HG03432 (cell line): Measurements from ENCODE around the gene TIMP1.
A peak's percentile ranks its signal among the peaks of the same experiment; 100 is the strongest.
"Not testable (repeated sequence)": the region's sequence is repeated elsewhere in the genome, so short reads cannot be mapped to it uniquely, and the experiment has no call there.

ENCODE experiments used
- ATAC-seq: cut with Tn5 transposase; IDR thresholded peaks from one replicate; pipeline ENCODE4 v1.9.1; 2021; ENCODE audit warnings: mild to moderate bottlenecking, moderate library complexity; ENCODE audit not compliant: unreplicated experiment

The TIMP1 gene

GRCh38 chrX:47597222-47597621 is 15.0 kb downstream of the TIMP1 start:
- no peak for ATAC-seq

GRCh38 chrX:47603125-47603524 is 20.9 kb downstream of the TIMP1 start:
- not testable (repeated sequence) for ATAC-seq

DNA sequence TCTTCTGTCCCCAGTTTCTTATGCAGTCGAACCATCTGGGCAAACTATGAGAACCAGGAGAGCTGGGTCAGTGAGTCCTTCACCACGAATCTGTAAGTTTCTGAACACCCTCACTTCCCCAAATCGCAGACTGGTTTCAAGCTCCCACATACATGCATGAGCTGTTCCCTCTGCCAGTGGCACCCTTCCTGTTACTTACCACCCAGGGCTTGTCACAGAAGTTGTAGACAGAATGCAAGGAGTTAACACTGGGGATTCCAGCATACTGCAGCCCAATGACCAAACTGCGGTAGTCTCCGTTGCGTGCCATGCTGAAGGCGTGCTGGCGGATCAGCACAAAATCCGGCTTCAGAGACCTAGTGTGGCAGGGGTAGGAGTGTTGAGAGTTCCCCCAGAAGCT is 22.8 kb downstream of the TIMP1 start:
- ATAC-seq: no peak

- ATAC-seq: no peak
Observed at GRCh38 chrX:47607091-47607490, 24.9 kb downstream of the TIMP1 start.

- ATAC-seq: no peak
Observed at GRCh38 chrX:47608130-47608810, 26.0 kb downstream of the TIMP1 start.

DNA sequence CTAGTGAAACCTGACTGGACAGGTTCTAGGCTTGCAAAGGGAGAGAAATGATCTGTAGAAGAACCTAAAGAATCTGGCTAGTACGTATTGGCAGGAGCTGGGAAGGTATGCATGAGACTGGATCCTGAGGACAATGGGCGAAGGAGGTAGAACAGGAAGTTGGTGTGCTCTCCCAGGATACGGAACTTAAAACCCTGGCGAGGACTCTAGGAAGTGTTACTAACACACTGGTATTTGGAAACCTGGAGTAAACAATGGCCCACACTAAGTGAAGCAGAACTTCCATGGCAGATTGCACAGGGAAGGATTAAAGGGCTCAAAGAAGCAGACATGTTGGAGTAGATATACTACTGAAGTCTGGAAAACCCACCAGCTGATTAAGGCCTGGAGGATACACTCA is 28.3 kb downstream of the TIMP1 start:
- no peak for ATAC-seq

DNA sequence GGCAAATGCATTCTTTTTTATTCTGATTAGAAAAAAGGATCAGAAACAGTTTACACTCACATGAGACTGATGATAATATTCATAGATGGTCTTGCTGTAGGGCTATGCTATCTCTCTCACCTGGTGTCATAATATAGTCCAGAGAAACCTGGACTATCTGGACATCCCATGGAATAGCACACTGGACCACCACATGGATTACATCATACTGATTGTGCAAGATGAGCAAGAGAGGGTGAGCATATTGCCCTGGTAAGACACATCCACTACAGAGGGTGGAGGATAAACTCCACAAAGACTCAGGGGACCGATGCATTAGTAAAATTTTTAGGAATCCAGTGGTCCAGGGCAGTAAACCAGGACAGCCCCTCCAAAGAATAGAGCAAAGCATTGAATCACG is 29.3 kb downstream of the TIMP1 start:
- no peak for ATAC-seq

DNA sequence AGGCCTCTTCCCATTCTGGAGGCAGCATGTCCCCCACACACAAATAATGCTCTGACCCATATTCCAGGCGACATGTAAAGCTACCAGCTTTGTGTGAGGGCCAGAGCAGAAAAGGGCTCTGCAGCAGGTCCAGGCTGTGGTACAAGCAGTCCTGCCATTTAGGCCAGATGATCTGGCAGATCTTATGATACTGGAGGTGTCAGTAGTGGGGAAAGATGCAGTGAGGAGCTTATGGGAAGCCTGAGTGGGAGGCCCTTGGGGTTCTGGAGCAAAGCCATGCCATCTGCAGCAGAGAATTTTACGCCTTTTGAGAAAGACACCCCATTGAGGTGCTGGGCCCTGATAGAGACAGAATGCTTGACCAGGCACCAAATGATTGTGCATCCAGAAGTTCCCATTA is 29.7 kb downstream of the TIMP1 start:
- no peak for ATAC-seq

DNA sequence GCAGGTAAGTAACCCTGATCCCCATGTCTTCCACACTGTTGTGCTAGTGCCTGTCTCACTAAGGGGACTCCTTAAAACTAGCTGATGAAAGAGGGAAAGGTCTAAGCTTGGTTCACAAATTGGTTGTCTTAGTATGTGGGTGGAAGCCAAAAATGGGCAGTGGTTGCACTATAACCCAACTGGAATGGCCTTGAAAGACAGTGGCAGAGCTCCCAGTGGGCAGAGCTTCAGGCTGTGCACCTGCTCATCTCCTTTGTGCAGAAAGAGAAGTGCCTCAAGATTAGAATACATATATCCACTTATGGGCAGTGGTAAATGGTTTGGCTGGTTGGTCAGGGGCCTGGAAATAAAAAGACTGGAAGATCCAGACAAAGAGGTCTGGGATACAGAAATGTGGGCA is 30.2 kb downstream of the TIMP1 start:
- no peak for ATAC-seq

GRCh38 chrX:47613082-47613481 is 30.8 kb downstream of the TIMP1 start:
- no peak for ATAC-seq

DNA sequence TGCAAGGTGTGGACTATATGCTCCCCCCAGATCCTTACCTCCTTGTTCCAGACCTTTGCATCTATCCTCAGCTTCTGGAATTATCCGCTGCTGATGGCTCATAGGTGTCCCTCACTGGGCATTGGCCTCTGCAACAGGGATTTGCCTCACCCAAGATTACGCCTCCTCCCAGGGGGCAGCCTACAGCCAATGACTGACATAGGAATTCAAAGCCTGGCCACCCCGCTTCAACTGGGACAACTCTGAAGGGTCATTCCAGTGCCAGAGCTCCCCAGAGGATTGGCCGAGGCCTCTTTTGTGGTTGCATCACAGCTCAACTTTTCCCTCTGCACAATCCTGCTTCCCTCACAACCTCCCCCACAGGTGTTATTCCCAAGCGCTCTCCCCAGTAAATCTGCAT is 32.4 kb downstream of the TIMP1 start:
- ATAC-seq: no peak

DNA sequence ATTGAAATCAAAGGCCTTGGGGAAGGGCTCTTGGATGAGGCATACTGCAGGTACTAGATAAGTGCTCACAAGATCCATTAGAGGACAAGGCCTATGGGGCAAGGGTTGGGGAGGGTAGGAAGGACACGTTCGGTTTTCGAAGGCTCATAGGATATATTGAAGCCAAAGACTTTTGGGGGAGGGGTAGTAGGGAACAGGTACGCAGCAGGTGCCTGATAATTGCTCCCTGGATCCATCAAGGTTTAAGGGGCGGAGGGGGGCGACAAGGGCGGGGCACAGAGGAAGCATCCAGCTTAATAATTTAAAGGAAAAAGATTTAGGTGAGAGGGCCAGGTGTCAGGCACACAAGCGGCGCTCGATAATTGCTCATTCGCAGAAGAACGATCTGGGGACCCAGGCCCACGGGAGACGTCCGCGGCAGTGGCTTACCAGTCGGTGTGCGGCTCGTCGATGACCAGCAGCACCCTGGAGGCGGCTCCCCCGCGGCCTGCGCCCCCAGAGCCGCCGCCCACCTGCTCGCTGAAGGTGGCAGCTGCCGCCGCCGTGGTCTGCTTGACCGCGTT is 36.8 kb downstream of the TIMP1 start:
- no peak for ATAC-seq

DNA sequence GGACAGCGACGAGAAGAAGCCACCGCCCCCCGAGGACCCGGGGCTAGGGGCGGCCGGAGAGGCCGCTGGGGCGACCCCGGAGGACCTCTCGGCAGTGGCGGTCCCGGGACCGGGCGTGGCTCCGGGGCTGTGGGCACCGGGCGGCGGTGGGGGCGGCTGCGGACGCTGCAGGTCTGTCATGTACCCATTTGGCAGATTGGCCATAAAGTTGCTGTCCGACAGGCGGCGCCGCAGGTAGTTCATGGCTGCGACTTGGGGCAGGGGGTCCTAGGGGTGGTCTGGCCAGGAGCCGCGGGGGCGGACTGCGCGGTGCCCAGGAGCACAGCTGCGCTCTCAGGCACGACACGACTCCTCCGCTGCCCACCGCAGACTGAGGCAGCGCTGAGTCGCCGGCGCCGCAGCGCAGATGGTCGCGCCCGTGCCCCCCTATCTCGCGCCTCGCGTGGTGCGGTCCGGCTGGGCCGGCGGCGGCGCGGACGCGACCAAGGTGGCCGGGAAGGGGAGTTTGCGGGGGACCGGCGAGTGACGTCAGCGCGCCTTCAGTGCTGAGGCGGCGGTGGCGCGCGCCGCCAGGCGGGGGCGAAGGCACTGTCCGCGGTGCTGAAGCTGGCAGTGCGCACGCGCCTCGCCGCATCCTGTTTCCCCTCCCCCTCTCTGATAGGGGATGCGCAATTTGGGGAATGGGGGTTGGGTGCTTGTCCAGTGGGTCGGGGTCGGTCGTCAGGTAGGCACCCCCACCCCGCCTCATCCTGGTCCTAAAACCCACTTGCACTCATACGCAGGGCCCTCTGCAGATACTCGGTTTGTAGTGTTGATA is 37.5 kb downstream of the TIMP1 start, which contains the start of gene SYN1:
Gene SYN1 (minus strand): TSS at position 372 of the 817 bp plus-strand sequence. CDS start 129 bp downstream, at position 243.
- peak; percentile 90 for ATAC-seq

- ATAC-seq: no peak
Observed at GRCh38 chrX:47620303-47620685, 38.1 kb downstream of the TIMP1 start.

DNA sequence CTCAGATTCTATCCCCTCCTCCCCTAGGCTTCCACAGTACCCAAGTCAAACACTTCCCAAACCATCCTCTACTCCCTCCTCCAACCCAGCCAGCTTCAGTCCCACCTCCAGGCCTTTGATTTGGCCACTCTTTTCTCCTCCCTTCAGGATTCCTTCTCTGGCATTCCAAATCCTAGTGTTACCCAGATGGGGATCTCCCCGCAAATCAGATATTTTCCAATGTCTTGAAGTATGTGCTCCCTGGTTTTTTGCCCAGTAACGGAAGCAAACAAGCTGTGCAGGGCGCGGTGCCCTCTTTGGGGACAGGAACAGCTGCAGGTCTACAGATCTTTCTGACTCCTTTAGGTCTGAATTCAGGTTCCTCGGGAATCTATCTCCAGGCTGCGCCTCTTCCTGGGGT is 39.6 kb downstream of the TIMP1 start:
- ATAC-seq: no peak

DNA sequence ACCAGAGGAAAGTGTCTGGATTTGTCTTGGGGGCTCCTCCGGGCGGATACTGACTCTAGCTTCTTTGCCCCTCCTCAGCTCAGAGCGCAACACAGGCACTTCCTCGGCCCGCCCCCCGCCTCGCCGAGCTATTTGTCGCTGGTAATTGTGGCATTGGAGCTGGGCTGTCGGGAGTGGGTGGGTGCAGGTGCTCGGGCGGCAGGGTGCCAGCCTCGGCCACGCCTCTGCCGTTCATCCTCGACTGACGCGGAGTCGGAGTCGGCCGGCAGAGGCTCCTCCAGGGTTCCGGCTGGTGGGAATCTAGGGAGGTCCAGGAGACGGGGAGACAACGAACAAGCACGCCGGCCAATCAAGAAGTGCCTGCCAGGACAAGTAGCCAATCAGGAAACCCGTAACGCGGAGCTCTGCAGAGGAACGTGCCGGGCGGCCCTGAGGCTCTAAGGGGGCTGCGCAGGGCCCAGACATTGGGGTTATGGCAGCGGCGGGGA is 41.3 kb downstream of the TIMP1 start:
- ATAC-seq: no peak

DNA sequence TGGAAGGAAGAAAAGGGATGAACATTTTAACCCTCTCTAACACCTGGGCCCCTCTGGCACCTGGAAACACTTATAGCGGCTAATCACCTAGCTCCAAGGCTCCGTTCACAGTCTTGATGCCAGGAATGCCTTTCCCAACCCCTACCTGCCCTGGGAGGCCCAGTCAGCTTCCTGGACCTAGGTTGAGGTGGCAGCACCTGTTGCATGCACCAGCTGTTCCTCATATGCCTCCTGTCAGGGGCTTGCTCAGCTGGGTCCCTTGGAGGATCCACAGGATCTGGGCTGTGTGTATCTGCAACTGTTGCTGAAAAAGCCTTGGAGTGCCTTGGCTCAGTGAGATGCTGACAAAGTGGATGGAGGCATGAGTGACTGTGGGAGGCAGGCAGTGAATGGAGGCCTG is 43.1 kb downstream of the TIMP1 start:
- ATAC-seq: no peak

- no peak for ATAC-seq
Observed at GRCh38 chrX:47628982-47629381, 46.7 kb downstream of the TIMP1 start.

DNA sequence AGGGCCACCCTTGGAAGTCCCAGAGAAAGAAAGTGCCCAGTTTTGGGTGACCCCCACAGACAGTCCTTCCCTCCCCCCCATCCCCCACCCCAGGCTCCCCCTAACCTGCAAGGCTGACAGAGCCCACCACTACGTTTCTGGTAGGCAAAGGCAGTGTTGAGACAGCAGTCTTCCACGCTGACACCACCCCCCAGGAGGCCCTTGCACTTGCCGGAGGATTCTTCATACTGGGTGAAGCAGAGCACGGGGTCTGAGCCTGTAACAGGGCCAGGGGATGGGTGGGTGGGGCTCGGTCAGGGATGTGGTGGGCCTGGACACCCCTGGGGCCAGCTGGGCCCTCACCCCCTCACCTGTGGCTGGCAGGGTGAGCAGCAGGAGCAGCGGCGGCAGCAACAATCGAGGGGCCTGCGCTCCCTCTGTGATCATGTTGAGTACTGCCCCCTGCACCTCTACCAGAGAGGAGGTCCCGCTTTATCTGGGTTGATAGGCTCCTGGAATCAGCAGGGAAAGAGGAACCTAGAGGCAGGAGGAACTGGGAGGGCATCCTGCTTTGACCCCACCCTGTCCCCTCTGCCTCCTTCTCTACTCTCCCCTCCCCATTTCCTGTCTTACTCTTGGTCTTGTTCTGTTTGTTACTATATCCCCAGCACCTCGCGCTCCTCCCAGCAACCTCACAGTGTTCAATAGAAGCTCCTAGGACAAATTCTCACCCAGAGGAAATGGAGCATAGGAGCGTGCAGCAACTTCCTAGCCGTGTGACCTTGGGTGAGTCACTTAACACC is 47.4 kb downstream of the TIMP1 start, which contains the start of gene CFP:
Gene CFP (minus strand): TSS at position 512 of the 782 bp plus-strand sequence. CDS start 86 bp downstream, at position 426.
- ATAC-seq: no peak

DNA sequence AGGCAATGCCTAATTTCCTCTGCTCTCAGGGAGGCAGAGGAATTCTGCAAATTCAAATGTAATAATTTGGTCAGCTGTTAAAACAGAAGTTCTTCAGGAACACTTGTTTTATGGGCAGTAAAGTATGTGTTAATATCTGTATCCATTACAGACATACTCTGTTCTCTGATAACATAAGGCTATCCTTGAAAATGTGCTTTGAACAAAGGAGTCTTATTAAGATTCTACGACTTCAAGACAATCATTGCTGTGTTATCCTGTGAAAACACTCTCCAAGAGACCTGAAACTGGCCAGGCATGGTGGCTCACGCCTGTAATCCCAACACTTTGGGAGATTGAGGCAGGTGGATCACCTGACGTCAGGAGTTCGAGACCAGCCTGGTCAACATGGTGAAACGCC is 49.4 kb downstream of the TIMP1 start:
- no peak for ATAC-seq

GRCh38 chrX:47632666-47633065 is 50.4 kb downstream of the TIMP1 start:
- no peak for ATAC-seq
